GM21737 (cell line): ENCODE results near the gene RGPD8.
"Not testable (repeated sequence)": the region's sequence is repeated elsewhere in the genome, so short reads cannot be mapped to it uniquely, and the experiment has no call there.

Experiments
- ATAC-seq: cut with Tn5 transposase; IDR thresholded peaks from one replicate; pipeline ENCODE4 v1.9.1; 2021; ENCODE audit warnings: mild to moderate bottlenecking, moderate library complexity; ENCODE audit not compliant: unreplicated experiment

The RGPD8 gene

DNA sequence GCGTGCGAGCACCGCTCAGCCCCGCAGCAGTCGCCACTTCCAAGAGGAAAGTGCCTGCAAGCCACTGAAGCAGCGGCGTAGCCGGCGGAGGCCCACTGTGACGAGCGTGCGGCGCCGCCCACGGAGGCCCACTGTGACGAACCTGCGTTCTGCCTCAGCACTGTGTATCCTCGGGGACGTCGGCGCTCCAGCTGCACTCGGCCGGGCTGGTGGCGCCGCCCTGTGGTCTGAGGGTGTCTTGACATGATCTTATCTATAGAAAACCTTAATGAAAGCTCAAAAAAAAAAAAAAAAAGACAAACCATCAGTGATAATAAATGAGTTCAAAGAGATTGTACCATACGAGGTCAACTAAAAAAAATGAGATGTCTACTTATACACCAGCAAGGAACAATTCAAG lies at the start of gene RGPD8:
RGPD8 (minus strand) TSS at position 166 of the 400 bp plus-strand sequence. CDS start 192 bp downstream, outside the sequence.
- ATAC-seq: peak; percentile 98

DNA sequence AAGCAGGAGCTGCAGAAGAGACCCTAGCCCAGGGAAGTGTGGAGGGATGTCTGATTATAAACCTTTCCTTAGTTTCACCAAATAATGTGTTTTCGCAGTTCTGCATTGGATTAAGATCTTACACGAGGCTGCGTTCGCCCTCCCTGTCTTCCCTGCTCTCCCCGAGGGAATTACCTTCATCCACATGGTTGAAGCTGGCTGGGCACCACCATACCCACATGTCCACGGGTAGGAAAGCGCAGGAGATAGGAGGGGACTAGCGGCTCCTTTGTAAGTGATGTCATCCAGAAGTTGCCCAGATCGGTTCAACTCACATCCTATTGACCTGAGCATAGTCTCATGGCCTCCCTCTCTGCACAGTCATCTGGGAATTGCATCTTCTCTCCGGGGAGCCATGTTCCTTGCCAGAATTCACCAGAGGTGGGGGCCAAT lies 49.6 kb upstream of the RGPD8 start:
- ATAC-seq: no peak

GRCh38 chr2:112482309-112483041 lies 49.0 kb upstream of the RGPD8 start:
- peak; percentile 20 for ATAC-seq

DNA sequence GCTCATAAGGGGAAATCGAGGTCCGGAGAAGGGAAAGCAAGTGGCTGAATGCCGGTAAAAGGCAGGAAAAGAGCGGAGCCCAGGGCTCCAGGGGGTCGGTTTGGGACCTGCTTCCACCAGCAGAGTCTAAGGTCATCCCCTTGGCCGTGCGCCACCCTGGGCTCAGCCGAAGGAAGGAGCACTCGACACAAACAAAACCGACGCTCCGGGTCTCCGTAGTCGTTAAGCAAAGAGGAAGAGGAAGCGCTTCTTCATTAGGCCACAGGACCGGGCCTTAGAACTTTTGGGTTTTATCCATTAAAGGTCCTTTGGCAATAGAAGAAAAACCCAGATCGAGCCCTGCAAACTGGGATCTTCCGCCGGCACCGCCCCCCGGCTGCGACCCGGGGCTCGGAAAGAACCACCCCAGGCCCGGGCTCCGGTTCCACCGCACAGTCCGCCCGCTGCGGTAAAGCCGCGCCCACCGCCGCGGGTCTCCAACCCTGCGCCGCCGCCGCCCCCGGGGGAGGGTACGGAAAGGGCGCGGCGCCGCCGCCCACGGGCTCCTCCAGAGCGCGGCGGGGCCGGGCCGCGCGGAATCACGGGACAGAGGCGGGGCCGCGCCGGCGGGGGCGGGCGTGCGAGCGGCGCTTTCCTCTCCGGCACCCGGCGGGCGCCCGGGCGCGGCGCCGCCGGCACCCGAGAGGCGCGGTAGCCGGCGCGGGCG lies 48.2 kb upstream of the RGPD8 start, which contains the start of gene TTL:
TTL (plus strand) TSS at position 629 of the 706 bp plus-strand sequence. CDS start 189 bp downstream, outside the sequence.
- peak; percentile 57 for ATAC-seq

DNA sequence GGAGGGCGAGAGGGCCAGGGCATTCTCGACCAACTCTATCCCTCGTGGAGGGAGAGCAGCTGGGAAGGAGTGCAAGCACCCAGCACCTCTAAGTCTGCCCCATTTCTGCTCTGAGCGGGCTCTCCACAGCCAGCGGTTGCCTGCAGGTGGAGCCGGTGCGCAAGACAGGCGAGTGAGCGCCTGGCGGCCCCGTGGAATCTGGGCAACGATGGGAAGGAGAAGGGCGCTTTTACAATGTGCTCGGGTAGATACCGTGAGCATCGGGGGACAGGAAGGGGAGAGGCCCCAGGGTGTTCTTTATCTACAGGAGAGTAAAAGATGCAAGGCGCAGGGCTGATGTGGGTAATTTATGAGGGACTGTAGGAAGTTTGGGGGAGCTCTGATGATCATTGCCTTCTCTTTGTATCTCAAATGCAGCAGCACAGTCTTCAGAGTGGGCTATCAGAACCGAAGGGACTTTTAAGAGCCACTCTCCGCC lies 47.6 kb upstream of the RGPD8 start:
- peak; percentile 54 for ATAC-seq

DNA sequence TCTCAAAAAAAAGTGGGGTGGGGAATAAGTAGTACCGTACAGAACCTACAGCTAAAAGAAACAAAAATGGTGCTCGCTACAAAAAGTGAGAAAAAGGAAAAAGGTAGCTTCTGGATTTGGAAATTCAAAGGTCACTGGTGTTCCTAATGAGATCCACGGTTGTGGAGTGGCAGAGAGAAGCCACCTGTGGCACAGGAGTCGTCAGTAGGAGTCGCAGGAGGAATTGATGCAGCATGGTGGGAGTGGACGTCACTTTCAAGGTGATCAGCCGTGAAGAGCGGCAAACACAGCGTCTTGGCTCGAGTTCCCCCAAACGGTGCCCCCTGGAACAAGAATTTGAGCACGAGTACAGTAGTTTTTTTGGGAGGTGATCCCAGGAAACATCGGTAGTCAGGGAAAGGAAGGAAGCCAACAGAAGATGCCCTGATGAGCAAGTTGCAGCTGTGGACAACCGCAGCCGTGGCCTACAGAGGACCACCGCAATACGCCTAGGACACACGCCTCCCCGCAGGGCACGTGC lies 47.1 kb upstream of the RGPD8 start:
- no peak for ATAC-seq

GRCh38 chr2:112476434-112476833 lies 43.0 kb upstream of the RGPD8 start:
- ATAC-seq: no peak

DNA sequence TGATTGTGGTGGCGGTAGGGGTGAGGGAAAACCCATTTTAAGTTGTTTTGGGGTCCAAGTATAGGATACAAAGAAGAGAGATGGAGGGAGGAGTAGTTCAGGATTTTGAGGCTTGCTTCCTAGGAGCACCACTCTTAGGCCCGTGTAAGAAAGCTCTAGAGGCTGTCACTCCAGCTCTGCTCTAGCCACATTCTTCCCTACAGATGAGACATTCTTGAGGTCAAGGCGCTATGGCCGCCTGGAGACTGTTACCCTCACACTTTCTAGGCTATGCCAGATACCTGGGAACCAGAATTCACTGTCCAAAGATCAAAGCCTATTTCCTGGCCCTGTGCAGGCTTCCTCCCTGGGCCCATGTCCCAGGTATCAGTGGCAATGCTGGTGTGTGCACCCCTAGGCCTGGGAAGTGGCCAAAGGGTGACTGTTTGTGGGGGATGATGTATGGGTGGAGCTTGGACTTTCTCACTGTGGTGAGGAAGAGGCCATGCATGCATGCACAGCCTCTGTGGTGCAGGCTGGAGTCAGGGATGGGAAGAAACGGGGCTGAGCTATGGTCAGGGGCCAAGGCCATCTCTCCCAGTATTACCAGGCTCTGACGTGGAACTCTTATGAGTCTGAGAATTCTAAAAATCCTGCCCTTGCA lies 41.5 kb upstream of the RGPD8 start:
- no peak for ATAC-seq

- ATAC-seq: no peak
Observed at GRCh38 chr2:112472547-112473263, 39.3 kb upstream of the RGPD8 start.

- ATAC-seq: no peak
Observed at GRCh38 chr2:112465382-112465781, 31.9 kb upstream of the RGPD8 start.

DNA sequence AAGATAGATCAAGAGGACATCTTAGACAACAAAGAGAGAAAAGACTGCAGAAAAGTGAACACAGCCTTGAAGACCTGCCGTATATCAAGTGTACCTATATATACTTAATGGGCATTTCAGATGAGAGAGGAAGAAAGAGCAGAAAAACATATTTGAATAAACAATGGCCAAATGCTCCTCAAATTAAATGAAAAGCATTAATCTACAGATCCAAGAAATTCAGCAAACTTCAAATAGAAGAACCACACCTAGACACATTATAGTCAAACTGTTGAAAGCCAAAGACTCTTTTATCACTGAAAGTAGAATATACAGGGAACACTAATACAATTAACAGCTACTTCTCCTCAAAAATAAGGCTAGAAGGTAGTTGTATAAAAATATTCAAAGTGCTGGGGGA lies 29.8 kb upstream of the RGPD8 start:
- no peak for ATAC-seq

DNA sequence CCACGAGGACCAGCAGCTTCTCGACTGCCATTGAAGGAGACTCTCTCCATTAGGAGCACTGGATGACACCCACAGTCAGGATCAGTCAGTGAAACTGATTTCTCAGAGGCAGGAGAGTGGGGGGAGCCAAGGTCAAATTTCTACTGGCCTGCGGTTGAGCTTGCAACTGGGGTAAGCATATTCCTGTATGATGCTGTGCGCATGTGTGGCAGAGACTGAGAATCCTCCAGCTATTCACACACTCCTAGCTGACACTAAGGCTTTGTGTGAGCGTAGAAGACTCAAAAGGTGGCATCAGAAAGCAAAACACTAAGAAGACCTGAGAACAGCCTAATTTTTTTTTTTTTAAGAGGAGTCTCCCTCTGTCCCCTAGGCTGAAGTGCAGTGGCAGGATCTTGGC lies 28.7 kb upstream of the RGPD8 start:
- no peak for ATAC-seq

- no peak for ATAC-seq
Observed at GRCh38 chr2:112459372-112459771, 25.9 kb upstream of the RGPD8 start.

- ATAC-seq: no peak
Observed at GRCh38 chr2:112454586-112454985, 21.1 kb upstream of the RGPD8 start.

GRCh38 chr2:112451317-112451716 lies 17.9 kb upstream of the RGPD8 start:
- no peak for ATAC-seq

DNA sequence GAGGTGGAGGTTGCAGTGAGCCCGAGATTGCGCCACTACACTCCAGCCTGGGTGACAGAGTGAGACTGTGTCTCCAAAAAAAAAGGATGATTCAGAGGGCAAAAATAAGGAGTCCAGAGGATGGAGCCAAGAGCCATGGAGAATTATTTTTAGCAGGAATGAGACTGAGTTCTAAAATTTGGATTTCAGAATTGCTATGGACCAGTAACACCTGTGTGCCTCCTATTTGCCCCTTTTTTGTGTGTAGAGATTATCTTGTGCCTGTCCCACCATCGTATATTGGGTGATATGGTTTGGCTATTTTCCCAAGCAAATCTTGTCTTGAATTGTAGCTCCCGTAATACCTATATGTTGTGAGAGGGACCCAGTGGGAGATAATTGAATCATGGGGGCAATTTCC lies 16.4 kb upstream of the RGPD8 start:
- ATAC-seq: no peak

- not testable (repeated sequence) for ATAC-seq
Observed at GRCh38 chr2:112444256-112444655, 10.8 kb upstream of the RGPD8 start.

DNA sequence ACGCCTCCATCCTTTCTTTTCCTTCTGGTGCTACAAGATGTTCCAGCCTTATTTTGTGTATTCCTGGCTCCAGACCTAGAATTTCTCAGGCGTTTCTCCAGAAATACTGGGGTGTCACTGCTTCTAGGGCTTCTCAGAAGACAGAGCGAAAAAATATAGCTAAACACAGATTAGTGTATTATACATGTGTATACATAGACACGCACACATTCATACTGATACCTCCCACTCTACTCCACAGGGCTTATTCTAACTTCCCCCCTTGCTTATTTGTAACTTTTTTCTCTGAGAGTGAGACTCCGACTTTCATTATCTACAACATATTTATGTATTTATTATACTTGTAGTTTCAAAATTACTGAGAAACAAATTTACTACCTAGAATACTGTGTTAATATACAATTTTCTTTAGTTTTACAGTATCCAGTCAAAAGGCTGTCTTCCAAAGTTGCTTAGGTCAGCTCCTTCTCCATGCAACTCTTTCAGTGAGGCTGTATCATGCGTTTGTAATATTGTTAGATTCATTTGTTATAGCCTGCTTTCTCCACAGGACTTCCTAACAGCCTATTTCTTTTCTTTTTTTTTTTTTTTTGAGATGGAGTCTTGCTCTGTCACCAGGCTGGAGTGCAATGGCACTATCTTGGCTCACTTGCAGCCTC lies 5.3 kb upstream of the RGPD8 start:
- ATAC-seq: not testable (repeated sequence)

DNA sequence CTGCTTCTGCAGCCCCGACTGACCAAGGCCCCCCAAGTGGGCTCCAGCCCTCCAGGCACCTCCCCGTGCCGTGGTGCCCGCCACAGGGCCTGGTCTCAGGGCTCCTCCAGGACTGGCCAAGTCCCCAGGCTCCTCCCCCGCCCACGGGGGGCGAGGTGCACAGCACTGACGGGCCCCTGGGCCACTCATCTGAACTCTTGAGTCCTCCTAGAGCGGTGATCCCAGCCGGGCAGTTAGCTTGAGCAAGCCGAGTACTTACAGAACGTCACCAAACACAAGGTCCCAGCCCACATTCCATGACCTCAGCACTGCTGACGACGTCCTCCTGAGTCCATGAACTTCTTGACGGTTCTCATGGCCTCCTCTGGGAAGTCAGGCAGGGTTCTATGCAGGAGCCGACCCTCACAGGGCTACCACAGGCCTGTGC lies 4.0 kb upstream of the RGPD8 start:
- ATAC-seq: not testable (repeated sequence)

- not testable (repeated sequence) for ATAC-seq
Observed at GRCh38 chr2:112436993-112437392, 3.5 kb upstream of the RGPD8 start.
